CD4-positive, alpha-beta T cell treated with Interleukin-12 subunit alpha and Interleukin-12 subunit beta, for 1 hour (primary cell): ENCODE results near the gene AEBP1.

Source experiments
- DNase-seq: peaks from one replicate; pipeline ENCODE4 v3.0.0-alpha.2; 2020

The AEBP1 gene

GRCh38 chr7:44106311-44107065 lies 2.3 kb downstream of the AEBP1 start:
- DNase-seq, result no peak

DNA sequence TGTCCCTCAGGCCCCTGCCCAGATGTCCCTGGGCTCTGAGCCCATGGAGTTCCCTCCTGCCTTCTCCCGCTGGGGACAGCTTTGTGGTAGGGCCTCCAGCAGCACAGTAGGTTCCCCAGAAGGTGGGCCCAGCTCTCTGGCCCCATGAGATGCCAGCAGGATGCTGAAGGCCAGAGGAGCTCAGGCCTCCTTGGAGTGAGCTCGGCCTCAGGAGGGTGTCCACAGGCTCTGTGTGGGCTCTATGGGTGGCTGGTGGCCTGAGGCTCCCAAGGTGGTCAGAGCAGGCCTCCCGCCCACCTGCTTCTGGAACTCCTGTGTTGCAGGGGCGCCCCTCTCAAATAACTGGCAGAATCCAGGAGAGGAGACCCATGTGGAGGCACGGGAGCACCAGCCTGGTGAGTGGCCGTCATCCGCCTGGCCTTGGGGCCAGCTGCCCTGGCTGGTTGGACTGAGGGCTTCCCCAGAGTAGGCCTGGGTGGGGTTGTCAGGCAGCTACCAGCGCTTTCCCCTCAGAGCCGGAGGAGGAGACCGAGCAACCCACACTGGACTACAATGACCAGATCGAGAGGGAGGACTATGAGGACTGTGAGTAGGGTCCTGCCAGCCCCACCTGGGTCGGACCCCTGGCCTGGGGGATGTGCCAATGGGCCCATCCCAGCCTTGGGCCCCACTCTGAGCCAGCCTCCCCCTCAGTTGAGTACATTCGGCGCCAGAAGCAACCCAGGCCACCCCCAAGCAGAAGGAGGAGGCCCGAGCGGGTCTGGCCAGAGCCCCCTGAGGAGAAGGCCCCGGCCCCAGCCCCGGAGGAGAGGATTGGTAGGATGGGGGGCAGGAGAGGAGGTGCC lies 3.2 kb downstream of the AEBP1 start:
- no peak for DNase-seq

GRCh38 chr7:44107961-44108767 lies 4.0 kb downstream of the AEBP1 start:
- DNase-seq, result no peak

- DNase-seq, result no peak
Measured at GRCh38 chr7:44108768-44109750, 4.9 kb downstream of the AEBP1 start.

DNA sequence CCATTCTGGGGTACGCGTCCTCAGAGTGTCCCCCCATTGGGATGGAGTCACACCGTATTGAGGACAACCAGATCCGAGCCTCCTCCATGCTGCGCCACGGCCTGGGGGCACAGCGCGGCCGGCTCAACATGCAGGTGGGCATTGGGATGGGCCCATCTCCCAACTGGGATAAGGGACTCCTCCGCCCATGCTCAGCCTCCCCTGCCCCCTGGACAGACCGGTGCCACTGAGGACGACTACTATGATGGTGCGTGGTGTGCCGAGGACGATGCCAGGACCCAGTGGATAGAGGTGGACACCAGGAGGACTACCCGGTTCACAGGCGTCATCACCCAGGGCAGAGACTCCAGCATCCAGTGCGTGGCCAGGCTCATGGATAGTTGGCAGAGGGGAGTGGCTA lies 5.8 kb downstream of the AEBP1 start:
- DNase-seq, result no peak

DNA sequence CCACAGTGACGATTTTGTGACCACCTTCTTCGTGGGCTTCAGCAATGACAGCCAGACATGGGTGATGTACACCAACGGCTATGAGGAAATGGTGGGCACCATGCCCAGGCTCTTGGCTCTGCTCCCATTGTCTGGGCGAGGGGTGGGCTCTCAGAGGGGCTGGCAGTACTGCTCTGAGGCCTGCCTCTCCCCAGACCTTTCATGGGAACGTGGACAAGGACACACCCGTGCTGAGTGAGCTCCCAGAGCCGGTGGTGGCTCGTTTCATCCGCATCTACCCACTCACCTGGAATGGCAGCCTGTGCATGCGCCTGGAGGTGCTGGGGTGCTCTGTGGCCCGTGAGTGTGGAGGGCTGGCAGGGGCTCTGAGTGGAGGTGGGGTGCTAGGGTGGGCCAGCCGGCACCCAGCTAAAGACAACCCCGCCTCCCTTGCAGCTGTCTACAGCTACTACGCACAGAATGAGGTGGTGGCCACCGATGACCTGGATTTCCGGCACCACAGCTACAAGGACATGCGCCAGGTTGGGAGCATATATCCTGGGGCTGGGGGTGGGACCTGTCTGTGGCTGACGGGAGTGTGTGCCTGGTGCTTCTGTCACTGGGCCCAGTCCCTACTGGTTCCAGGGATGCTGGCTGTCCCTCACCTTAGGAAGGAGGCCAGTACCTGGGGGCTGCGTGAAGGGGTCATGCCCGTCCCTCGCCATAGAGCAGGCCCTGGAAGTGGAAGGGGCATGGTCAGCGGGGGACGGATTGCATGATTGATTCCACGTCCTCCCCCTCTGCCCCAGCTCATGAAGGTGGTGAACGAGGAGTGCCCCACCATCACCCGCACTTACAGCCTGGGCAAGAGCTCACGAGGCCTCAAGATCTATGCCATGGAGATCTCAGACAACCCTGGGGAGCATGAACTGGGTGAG lies 6.8 kb downstream of the AEBP1 start:
- no peak for DNase-seq

- no peak for DNase-seq
Measured at GRCh38 chr7:44111761-44112160, 7.6 kb downstream of the AEBP1 start.

GRCh38 chr7:44112231-44112996 lies 8.3 kb downstream of the AEBP1 start:
- no peak for DNase-seq

DNA sequence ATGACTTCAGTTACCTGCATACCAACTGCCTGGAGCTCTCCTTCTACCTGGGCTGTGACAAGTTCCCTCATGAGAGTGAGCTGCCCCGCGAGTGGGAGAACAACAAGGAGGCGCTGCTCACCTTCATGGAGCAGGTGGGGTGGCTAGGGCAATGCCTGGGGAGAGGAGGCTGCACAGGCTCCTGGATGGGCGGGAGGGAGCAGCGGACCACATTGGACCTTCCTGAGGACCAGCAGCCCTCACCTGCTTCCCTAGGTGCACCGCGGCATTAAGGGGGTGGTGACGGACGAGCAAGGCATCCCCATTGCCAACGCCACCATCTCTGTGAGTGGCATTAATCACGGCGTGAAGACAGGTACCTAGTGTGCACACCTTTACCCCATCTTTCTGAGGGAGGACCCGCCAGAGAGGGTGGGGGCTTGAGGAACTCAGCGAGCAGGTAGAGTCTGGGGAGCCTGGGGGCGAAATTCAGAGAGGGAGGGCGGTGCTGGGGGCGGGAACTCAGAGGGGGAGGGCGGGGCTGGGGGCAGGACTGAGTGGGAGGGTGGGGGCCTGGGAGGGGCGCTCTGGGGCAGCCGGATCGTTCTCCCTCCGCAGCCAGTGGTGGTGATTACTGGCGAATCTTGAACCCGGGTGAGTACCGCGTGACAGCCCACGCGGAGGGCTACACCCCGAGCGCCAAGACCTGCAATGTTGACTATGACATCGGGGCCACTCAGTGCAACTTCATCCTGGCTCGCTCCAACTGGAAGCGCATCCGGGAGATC lies 9.0 kb downstream of the AEBP1 start:
- DNase-seq, result no peak

DNA sequence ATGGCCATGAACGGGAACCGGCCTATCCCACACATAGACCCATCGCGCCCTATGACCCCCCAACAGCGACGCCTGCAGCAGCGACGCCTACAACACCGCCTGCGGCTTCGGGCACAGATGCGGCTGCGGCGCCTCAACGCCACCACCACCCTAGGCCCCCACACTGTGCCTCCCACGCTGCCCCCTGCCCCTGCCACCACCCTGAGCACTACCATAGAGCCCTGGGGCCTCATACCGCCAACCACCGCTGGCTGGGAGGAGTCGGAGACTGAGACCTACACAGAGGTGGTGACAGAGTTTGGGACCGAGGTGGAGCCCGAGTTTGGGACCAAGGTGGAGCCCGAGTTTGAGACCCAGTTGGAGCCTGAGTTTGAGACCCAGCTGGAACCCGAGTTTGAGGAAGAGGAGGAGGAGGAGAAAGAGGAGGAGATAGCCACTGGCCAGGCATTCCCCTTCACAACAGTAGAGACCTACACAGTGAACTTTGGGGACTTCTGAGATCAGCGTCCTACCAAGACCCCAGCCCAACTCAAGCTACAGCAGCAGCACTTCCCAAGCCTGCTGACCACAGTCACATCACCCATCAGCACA lies 9.7 kb downstream of the AEBP1 start:
- no peak for DNase-seq

DNA sequence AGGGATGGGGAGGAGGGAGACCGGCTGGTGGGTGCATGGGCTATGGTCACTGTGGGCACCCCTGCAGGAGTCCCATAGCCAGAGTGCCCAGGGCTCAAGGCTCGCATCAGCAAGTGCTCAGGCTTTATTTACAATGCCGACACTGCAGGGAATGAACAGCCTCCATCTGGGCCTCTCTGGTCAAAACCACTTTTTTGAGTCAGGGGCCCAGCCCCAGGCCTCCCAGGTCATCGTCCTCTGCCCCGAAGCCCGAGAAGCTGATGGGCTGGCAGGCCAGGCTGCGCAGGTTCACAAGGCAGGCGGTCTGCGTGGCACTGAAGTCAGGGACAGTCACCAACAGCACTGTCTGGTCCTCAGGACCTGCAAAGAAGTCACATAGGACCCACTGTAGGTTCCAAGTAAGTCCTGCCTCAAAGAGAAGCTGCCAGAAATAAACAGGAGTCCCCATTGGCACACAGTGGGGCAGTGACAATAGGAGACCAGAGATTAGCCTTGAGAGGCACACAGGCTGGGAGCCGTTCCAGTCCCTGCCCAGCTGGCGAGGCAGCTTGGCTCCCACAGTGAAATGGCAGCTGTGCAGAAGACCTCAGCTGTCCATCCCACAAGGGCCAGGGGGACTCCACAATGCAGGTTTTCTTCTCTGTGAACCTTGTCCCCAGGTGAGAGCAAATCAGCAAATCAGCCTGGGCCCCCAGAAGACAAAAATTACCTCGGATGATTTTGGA lies 10.6 kb downstream of the AEBP1 start:
- DNase-seq, result no peak

DNA sequence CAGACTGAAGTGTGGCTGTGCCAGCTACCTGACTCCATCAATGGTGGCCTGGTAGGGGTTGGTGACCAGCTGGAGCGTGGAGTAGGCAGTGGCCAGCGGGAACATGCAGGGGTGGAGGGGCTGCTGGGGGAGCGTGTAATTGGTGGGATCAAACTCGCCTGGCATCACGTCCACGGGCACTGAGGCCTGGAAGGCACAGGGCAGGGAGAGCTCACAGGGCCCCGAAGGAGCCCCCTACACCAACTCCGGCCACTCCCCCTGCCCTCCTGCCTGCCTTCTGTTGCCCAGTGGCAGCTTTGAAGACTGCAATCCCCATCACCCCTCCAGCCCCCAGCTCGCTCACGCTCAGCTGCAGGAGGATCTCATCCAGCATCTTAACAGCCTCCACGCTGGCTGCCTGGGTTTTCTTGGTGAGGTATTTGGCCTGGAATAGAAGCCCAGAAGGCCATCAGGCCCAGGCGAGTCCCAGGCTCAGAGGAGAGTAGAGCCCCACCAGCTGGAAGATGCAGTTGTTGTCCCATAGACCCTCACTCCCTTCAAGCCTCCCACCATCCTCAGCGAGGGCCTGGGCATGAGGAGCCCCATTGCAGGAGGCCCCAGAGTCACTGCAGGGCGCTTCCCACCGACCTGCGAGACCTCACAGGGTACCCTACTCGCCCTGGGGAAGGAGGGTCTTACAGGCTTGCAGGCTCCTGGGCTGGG lies 12.1 kb downstream of the AEBP1 start:
- DNase-seq, result no peak

- DNase-seq, result no peak
Measured at GRCh38 chr7:44116789-44117666, 12.9 kb downstream of the AEBP1 start.

DNA sequence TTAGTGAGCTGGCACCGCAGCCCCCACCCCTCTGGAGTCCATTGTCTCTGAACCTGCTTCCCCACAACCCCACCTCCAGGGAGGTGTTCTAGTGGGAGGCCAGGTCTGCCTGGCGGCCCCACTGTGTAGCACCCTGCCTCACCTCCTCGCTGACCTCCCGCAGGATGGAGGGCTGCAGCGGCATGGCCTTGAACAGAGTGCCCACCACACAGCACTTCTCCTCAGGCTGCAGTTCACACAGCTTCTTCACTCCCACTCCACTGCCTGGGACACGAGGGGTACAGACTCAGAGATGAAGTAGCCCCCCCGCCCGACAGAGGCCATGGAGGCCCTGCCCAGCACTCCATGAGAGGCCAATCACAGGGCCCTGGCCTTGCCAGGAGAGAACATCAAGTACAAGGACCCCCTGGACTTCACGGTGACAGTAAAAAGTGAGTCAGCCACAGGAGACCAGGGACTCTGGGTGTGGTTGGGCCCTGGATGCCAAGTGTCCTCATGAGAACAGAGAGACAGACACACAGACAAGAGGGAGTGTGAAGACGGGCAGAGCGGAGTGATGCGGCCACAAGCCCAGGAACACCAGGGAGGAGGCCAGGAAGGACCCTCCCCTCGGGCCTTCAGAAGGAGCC lies 13.8 kb downstream of the AEBP1 start:
- DNase-seq, result no peak

- no peak for DNase-seq
Measured at GRCh38 chr7:44119829-44120380, 15.8 kb downstream of the AEBP1 start.

DNA sequence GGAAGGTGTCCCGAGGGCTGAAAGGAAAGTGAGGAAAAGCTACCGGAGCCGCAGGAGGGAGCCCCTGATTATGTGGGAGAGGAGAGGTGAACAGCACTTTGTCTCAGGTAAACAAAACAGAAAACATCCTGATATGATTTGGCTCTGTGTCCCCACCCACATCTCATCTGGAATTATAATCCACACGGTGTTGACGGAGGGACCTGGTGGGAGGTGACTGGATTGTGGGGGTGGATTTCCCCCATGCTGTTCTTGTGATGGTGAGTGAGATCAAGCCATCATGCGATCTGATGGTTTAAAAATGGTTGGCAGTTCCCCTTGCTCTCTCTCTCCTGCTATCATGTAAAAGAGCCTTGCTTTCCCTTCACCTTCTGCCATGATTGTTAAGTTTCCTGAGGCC lies 16.2 kb downstream of the AEBP1 start:
- no peak for DNase-seq
